Ovary (tissue), 9 donors: Measurements from ENCODE around the gene LSP1. TPM values are rescaled to one million over a fixed set of nuclear protein-coding genes. Genes with fewer than 3 reads are reported as not detected.

Source experiments
- DNase-seq, 5 donors: peaks; one replicate each; pipeline ENCODE4 v3.0.0-alpha.2; 2019 to 2020
- H3K27ac ChIP-seq, 2 donors: fragments of 200-600 bp; one replicate each; pipeline versions ENCODE4 v1.5.1 to v1.8.0; 2019 to 2022
- H3K27me3 ChIP-seq: fragments of 200-600 bp; one replicate; pipeline ENCODE4 v1.8.0; 2022
- H3K36me3 ChIP-seq: fragments of 200-600 bp; sonication (generic); one replicate; pipeline ENCODE4 v1.5.1; 2019
- H3K4me1 ChIP-seq: one replicate; pipeline ENCODE4 v1.8.1; 2013; ENCODE audit warnings: mild to moderate bottlenecking, moderate library complexity; ENCODE audit not compliant: insufficient read depth
- H3K4me3 ChIP-seq: fragments of 200-600 bp; sonication (generic); one replicate; pipeline ENCODE4 v1.5.1; 2017
- H3K9me3 ChIP-seq, 2 donors: fragments of 200-600 bp in 1 of 2; sonication (generic) in 1 of 2; one replicate each; pipeline versions ENCODE4 v1.5.1 to v1.8.1; 2013 to 2019; ENCODE audit warnings: mild to moderate bottlenecking in 1 of 2, moderate library complexity in 1 of 2
- EP300 ChIP-seq: sonication (generic); formaldehyde crosslinking; IDR thresholded peaks from one replicate; pipeline ENCODE4 v1.6.1; 2017; ENCODE audit warnings: antibody characterized with exemption
- POLR2A ChIP-seq: fragments of 450-650 bp; IDR thresholded peaks from one replicate; pipeline ENCODE4 v1.6.1; 2017; ENCODE audit warnings: antibody characterized with exemption, mild to moderate bottlenecking, moderate library complexity
- WGBS, 3 donors: extraction: QIAGEN DNeasy Blood & Tissue Kit in 1 of 3; methylation state at CpG; one replicate each; pipeline versions ENCODE4 v1.1.5 to v1.1.7; 2013 to 2017; 5-methylcytosine and 5-hydroxymethylcytosine counted together
- intact Hi-C, 4 donors: fragments of 100-400 bp; cut with DNase I; formaldehyde crosslinking; loops; one replicate each; pipeline versions ENCODE4 v1.11.0 to v1.15.1; 2022 to 2023
- polyA plus RNA-seq, 2 donors: library from polyadenylated mRNA; stranded (reverse); fragments of 200-250 nt in 1 of 2; fragments of 350-450 nt in 1 of 2; fragmentation: Illumina TruSeq in 1 of 2; extraction: RNeasy Lipid Tissue Mini Kit (QIAGEN cat#74804) in 1 of 2; gene quantifications; one replicate each; pipeline ENCODE4 v1.2.3, GENCODE V29; 2013 to 2014
- total RNA-seq, 7 donors: library from RNA; depleted of rRNA in 2 of 7; stranded (reverse); fragments of >200 nt in 2 of 7; fragmentation: NEBNext Ultra II Directional in 3 of 7; extraction: Animal tissue kit (Norgen Biotek cat#: 25700) in 3 of 7; gene quantifications; one replicate each; pipeline versions ENCODE4 v1.1.0 to v1.2.4, GENCODE V29; 2016 to 2023
- TF ChIP-seq, protein P1 (sequence below), 3 donors: fragments of 450-650 bp in 2 of 3; fragments of 200-600 bp in 1 of 3; IDR thresholded peaks; one replicate each; pipeline versions ENCODE4 v1.5.1 to v1.8.0; 2016 to 2022; ENCODE audit warnings: antibody characterized with exemption in 3 of 3, mild to moderate bottlenecking in 1 of 3
- donor health status: DM: no; HTN: no; CAD: no; lungs with moderate emphysema.
- donor health status: DM: no; HTN: no; CAD: no.
- donor health status: Bipolar disorder and iron deficiency.
- donor health status: DM: yes; HTN: yes; CAD: no.
- donor health status: DM: no; HTN: no; CAD: no.
- donor health status: DM: yes; HTN: yes; CAD: no.

Gene LSP1
- total and polyA plus RNA-seq, 9 donors = 3.5 to 22.0 (median 9.0) TPM

- Histone ChIP-seq H3K27me3 (no peaks in the 10 kb centered on the region), H3K36me3 (no peaks in the 10 kb centered on the region), H3K27ac (no peak overlapping the region), H3K4me3 (no peak overlapping the region), H3K4me1 (peaks cover 4% of the 10 kb centered on the region), H3K9me3 (no peaks in the 10 kb centered on the region)
- intact Hi-C loops = loop anchor here in 1 of 4 donors (5.0 to 10.0 kb wide), 2 partner anchors 36 to 224 kb away; partner anchors contain the start of gene KRTAP5-6
- no peak for TF ChIP-seq EP300
- TF ChIP-seq, protein P1, sequence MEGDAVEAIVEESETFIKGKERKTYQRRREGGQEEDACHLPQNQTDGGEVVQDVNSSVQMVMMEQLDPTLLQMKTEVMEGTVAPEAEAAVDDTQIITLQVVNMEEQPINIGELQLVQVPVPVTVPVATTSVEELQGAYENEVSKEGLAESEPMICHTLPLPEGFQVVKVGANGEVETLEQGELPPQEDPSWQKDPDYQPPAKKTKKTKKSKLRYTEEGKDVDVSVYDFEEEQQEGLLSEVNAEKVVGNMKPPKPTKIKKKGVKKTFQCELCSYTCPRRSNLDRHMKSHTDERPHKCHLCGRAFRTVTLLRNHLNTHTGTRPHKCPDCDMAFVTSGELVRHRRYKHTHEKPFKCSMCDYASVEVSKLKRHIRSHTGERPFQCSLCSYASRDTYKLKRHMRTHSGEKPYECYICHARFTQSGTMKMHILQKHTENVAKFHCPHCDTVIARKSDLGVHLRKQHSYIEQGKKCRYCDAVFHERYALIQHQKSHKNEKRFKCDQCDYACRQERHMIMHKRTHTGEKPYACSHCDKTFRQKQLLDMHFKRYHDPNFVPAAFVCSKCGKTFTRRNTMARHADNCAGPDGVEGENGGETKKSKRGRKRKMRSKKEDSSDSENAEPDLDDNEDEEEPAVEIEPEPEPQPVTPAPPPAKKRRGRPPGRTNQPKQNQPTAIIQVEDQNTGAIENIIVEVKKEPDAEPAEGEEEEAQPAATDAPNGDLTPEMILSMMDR (IDR thresholded peaks at IDR 0.05) = no peak
- TF ChIP-seq POLR2A = no peak
- DNase-seq = peak in 1 of 5 donors; percentile 29
- WGBS, 3 donors = 86 to 91% (median 90%) methylated on average over 25 to 29 of the region's 29 CpGs
Measured at GRCh38 chr11:1918436-1919315, 65.8 kb downstream of the LSP1 start.

- Histone ChIP-seq H3K36me3 (no peaks in the 10 kb centered on the region), H3K9me3 (no peaks in the 10 kb centered on the region), H3K27me3 (no peaks in the 10 kb centered on the region), H3K27ac (no peak within 1 kb of the TSS), H3K4me1 (peaks cover 4% of the 10 kb centered on the region), H3K4me3 (no peak within 1 kb of the TSS)
- whole genome bisulfite sequencing, 3 donors = 85 to 86% (median 85%) methylated on average over 22 to 31 of the region's 31 CpGs
- intact Hi-C loops = loop anchor here in 3 of 4 donors (5.0 to 10.0 kb wide), 4 partner anchors 37 to 235 kb away; partner anchors contain the start of gene KRTAP5-6 (in 2 of the 3)
- DNase-seq = peak in 1 of 5 donors; percentile 35
- TF ChIP-seq EP300 (no peak), POLR2A (no peak)
Measured at GRCh38 chr11:1919391-1920127, 66.7 kb downstream of the LSP1 start, which contains the start of gene TNNT3. Gene TNNT3, plus strand, starts transcription at chr11:1919703. Its CDS starts 3,172 bp downstream, at chr11:1922875.

DNA sequence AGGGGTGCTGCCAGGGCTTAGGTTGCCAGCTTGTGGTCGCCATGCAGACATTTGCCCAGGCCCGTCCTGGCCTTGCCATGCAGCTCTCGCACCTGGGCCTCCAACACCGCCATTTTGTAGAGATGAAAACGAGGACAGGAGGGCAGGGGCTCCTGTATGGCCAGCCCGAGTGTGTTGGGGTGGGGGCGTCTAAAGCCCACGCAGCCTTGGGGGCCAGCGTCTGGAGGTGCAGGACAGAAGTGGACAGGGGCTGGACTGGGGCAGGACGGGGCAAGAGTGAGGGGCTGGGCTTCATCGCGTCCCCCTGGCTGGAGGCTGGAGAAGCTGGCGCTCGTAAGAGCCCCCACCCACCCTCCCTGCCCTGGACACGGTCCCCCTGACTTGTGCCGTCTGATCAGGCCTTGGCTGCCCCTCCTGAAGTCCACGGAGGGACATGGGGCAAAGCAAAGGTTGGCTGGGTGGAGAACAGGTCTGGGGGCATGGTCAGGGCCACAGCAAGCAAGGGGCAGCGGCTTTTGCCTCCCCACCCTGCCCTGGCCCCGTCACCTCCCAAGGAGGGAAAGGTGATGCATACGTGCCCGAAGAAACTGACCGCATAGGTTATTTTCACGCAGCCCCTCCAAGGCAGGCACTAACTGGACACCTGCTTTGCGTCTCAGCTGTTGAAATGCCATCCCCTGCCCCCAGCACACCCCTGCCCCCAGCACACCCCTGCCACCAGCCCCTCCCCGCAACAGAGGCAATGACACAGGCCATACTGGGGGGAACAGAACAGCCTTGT lies 67.4 kb downstream of the LSP1 start:
- no peaks in the 10 kb centered on the region for H3K36me3 ChIP-seq
- H3K27me3 ChIP-seq = no peaks in the 10 kb centered on the region
- H3K4me1 ChIP-seq = peaks cover 4% of the 10 kb centered on the region
- no peaks in the 10 kb centered on the region for H3K9me3 ChIP-seq
- 94 to 95% (median 95%) methylated on average over 24 to 25 of the region's 25 CpGs for WGBS, 3 donors
- intact Hi-C loops = loop anchor here in 3 of 4 donors (5.0 to 10.0 kb wide), 4 partner anchors 38 to 234 kb away; partner anchors contain the start of gene KRTAP5-6 (in 1 of the 3)
- no peak for DNase-seq
- TF ChIP-seq, protein P1 (IDR thresholded peaks at IDR 0.05) = no peak
- TF ChIP-seq EP300 (no peak), POLR2A (no peak)
- H3K4me3 ChIP-seq = no peak overlapping the region
- H3K27ac ChIP-seq = no peak overlapping the region

DNA sequence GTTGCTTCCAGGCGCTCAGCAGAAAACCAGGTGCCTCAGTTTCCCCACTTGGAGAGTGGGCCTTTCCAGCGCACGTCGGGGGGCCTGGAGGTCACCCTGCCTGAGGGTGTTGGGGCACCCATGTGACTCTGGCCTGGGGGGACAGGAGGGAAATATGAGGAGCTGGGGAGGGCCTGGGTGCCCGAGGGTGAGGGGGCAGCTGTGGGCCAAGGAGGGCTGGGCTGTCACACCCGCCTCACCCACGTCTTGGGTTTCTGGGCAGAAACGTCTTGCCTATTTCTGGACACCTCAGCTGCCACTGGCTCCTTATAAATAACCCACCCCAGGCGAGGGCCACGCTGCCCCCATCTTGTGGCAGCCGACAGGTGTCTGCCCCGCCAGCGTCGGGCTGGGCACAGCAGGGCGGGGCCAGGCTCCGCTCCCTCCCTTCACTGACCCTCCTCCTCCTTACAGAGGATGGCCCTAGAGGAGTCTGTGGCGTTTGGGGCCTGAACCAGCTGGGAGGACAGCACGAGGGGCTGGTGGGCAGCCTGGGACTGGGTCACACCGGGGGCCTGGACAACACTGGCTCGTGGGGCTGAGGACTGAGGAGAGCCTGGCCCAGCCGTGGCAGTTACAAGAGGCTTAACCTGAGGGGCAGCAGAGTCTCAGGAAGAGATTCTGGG lies 68.2 kb downstream of the LSP1 start:
- 76 to 82% (median 80%) methylated on average over 19 to 21 of the region's 21 CpGs for WGBS, 3 donors
- Histone ChIP-seq H3K27ac (no peak overlapping the region), H3K4me3 (no peak overlapping the region), H3K9me3 (no peaks in the 10 kb centered on the region), H3K27me3 (no peaks in the 10 kb centered on the region), H3K4me1 (peaks cover 4% of the 10 kb centered on the region), H3K36me3 (no peaks in the 10 kb centered on the region)
- TF ChIP-seq POLR2A = no peak
- TF ChIP-seq, protein P1 (IDR thresholded peaks at IDR 0.05) = no peak
- no peak for TF ChIP-seq EP300
- intact Hi-C loops = loop anchor here in 3 of 4 donors (5.0 to 10.0 kb wide), 4 partner anchors 39 to 234 kb away; partner anchors contain the start of gene KRTAP5-6 (in 1 of the 3)
- DNase-seq = peak in 1 of 5 donors; percentile 35
